Measurements from ENCODE around the gene PSMD1.

Gene PSMD1

DNA sequence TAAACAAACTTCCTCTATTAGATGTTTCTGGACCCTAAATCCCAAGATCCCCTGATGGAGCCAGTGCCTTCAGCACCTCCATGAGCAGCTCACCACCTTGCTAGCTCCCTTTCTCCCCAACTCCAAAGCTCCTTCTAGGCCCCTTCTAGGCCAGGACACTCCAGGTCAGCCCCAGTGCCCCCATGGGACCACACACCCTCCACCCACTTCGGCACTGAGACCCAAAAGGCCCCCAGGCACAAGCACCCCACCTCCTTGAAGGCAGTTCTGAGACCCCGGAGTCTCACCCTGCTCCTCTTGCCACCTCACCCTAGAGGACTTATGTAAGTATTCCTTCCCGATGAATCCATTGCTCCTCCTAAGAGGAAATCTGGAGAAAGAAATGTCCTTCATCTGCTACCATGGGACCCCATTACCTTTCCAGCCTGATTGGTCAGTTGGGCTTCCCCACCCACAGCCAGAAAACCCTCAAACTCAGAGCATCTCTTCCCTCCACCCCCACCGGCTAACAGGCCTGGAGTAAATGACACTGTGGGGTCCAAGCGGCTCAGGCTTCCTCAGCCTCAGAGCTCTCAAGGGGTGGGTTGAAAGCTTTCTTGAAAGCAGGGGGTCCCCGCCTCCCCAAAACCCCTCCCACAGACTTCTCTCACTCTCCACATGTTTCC is 132.0 kb downstream of the PSMD1 start:
- H3F3A ChIP-seq (ENCODE audit: control insufficient read depth, insufficient read depth): no peaks in the 10 kb centered on the region
- H3K4me3 ChIP-seq (ENCODE audit: low read length): no peak overlapping the region
- H3K27me3 ChIP-seq (ENCODE audit: control insufficient read depth, low read length): peaks cover 6% of the 10 kb centered on the region; the same call in 1 of the 2 replicates
- no peaks in the 10 kb centered on the region for H4K20me1 ChIP-seq (ENCODE audit: control insufficient read depth, insufficient read depth, low read depth, low read length)
- H3K27ac ChIP-seq (ENCODE audit: low read depth, low read length): no peak overlapping the region
- no peak for TF ChIP-seq EZH2phosphoT487 (IDR thresholded peaks at IDR 0.05; ENCODE audit: borderline replicate concordance, low read length)
- TF ChIP-seq, protein P1, sequence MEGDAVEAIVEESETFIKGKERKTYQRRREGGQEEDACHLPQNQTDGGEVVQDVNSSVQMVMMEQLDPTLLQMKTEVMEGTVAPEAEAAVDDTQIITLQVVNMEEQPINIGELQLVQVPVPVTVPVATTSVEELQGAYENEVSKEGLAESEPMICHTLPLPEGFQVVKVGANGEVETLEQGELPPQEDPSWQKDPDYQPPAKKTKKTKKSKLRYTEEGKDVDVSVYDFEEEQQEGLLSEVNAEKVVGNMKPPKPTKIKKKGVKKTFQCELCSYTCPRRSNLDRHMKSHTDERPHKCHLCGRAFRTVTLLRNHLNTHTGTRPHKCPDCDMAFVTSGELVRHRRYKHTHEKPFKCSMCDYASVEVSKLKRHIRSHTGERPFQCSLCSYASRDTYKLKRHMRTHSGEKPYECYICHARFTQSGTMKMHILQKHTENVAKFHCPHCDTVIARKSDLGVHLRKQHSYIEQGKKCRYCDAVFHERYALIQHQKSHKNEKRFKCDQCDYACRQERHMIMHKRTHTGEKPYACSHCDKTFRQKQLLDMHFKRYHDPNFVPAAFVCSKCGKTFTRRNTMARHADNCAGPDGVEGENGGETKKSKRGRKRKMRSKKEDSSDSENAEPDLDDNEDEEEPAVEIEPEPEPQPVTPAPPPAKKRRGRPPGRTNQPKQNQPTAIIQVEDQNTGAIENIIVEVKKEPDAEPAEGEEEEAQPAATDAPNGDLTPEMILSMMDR (IDR thresholded peaks at IDR 0.05; ENCODE audit: low read depth, low read length, poor library complexity, severe bottlenecking): no peak
- H3K36me3 ChIP-seq (ENCODE audit: control insufficient read depth, low read length): no peaks in the 10 kb centered on the region
- no peaks in the 10 kb centered on the region for H3K9me3 ChIP-seq (ENCODE audit: control insufficient read depth, insufficient read depth, low read length)
- no peaks in the 10 kb centered on the region for H3K79me2 ChIP-seq (ENCODE audit: control insufficient read depth, low read length)
- no peaks in the 10 kb centered on the region for H3K4me1 ChIP-seq (ENCODE audit: control insufficient read depth, low read length)
- H3K9me2 ChIP-seq (replicated peaks; ENCODE audit: control insufficient read depth, low read length): no peaks in the 10 kb centered on the region
- no peak overlapping the region for H3K4me2 ChIP-seq (ENCODE audit: low read length)

DNA sequence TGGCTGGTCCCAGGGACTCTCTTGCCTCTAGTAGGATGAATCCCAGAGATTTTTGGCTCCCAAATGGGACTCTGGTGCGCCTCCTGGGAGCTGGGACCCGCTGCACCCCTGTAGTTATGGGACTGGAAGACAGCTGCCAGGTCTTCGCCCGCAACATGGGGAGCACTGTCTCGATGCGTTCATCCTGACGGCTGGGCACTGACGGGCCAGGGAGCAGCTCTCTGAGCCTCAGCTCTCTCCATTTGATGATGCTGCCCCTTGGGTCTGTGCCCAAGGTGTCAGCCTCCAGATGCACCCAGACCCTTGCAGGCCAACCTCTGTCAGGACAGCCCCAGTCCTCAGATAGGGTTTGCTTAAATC is 132.5 kb downstream of the PSMD1 start:
- Histone ChIP-seq H4K20me1 (ENCODE audit: control insufficient read depth, insufficient read depth, low read depth, low read length) (no peaks in the 10 kb centered on the region), H3K4me1 (ENCODE audit: control insufficient read depth, low read length) (no peaks in the 10 kb centered on the region), H3K4me3 (ENCODE audit: low read length) (no peak overlapping the region), H3K4me2 (ENCODE audit: low read length) (no peak overlapping the region), H3K9me3 (ENCODE audit: control insufficient read depth, insufficient read depth, low read length) (no peaks in the 10 kb centered on the region), H3K36me3 (ENCODE audit: control insufficient read depth, low read length) (no peaks in the 10 kb centered on the region), H3K79me2 (ENCODE audit: control insufficient read depth, low read length) (no peaks in the 10 kb centered on the region), H3F3A (ENCODE audit: control insufficient read depth, insufficient read depth) (no peaks in the 10 kb centered on the region), H3K27me3 (ENCODE audit: control insufficient read depth, low read length) (peaks cover 6% of the 10 kb centered on the region; the same call in 1 of the 2 replicates), H3K9me2 (replicated peaks; ENCODE audit: control insufficient read depth, low read length) (no peaks in the 10 kb centered on the region), H3K27ac (ENCODE audit: low read depth, low read length) (no peak overlapping the region)
- TF ChIP-seq EZH2phosphoT487 (IDR thresholded peaks at IDR 0.05; ENCODE audit: borderline replicate concordance, low read length): no peak
- TF ChIP-seq, protein P1 (IDR thresholded peaks at IDR 0.05; ENCODE audit: low read depth, low read length, poor library complexity, severe bottlenecking): no peak

DNA sequence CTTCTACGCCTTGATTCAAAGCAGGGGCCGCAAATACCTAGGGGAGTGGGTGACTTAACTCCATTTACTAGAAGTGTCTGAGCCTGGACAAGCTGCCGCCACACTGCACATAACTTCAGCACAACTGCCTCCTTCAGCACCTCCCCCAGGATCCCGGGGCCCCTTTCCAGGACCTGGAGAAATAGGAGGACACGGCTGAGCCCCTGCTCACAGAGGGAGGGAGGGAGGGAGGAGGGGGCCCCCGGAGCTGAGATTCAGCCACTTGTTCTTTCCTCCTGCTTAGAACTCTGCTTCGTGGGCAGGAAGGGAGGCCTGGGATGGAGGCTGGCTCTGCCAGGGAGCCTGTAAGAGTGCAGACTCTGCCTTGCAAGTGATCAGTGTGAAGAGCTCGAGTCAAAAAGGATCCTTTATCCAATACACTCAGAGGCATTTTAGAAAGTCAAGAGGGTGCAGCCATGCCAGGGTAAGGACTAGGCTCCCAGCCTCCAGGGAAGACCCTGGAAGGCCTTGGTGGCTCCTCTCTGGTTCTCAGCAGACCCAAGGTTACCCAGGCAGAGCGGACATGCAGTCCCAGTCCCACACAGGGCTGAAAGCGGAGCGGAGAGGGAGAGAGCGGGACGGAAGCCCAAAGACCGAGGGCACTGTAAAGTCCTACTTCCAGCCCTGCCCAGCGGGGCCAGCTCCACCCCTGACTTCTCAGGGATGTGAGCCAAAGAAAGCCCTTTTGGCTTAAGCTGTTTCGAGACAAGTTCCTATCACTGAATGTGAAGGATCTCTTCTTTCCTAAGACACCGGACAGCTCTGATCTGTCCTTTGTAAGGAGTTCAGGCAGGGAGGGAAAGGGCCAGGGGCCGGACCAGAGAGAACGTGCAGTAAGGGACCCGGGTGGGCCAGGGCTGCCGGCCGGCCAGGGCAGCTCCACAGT is 133.2 kb downstream of the PSMD1 start:
- Histone ChIP-seq H4K20me1 (ENCODE audit: control insufficient read depth, insufficient read depth, low read depth, low read length) (no peaks in the 10 kb centered on the region), H3K27ac (ENCODE audit: low read depth, low read length) (no peak overlapping the region), H3K9me2 (replicated peaks; ENCODE audit: control insufficient read depth, low read length) (no peaks in the 10 kb centered on the region), H3K4me1 (ENCODE audit: control insufficient read depth, low read length) (no peaks in the 10 kb centered on the region), H3K4me2 (ENCODE audit: low read length) (no peak overlapping the region), H3K36me3 (ENCODE audit: control insufficient read depth, low read length) (no peaks in the 10 kb centered on the region), H3F3A (ENCODE audit: control insufficient read depth, insufficient read depth) (no peaks in the 10 kb centered on the region), H3K27me3 (ENCODE audit: control insufficient read depth, low read length) (peaks cover 6% of the 10 kb centered on the region; the same call in 1 of the 2 replicates), H3K79me2 (ENCODE audit: control insufficient read depth, low read length) (no peaks in the 10 kb centered on the region), H3K4me3 (ENCODE audit: low read length) (no peak overlapping the region), H3K9me3 (ENCODE audit: control insufficient read depth, insufficient read depth, low read length) (no peaks in the 10 kb centered on the region)
- TF ChIP-seq EZH2phosphoT487 (IDR thresholded peaks at IDR 0.05; ENCODE audit: borderline replicate concordance, low read length): no peak
- TF ChIP-seq, protein P1 (IDR thresholded peaks at IDR 0.05; ENCODE audit: low read depth, low read length, poor library complexity, severe bottlenecking): no peak
